Hepatocyte (in vitro differentiated cells): Measurements from ENCODE around the gene DCAF10. TPM values are rescaled to one million over a fixed set of nuclear protein-coding genes. Genes with fewer than 3 reads are reported as not detected.
"Not testable (repeated sequence)": the region's sequence is repeated elsewhere in the genome, so short reads cannot be mapped to it uniquely, and the experiment has no call there.

Experiments
- DNase-seq: peaks from one replicate; pipeline ENCODE4 v3.0.0-alpha.2; 2016; ENCODE audit warnings: low spot score
- H2AFZ ChIP-seq: fragments of 200-600 bp; sonication (generic); 2 replicates; pipeline ENCODE4 v1.6.0; 2016; ENCODE audit warnings: antibody characterized with exemption, mild to moderate bottlenecking
- H3K27ac ChIP-seq: fragments of 200-600 bp; sonication (generic); 2 replicates; pipeline ENCODE4 v1.5.1; 2016; ENCODE audit warnings: mild to moderate bottlenecking
- H3K27me3 ChIP-seq: fragments of 200-600 bp; sonication (generic); 2 replicates; pipeline ENCODE4 v1.6.1; 2016
- H3K36me3 ChIP-seq: fragments of 200-600 bp; sonication (generic); replicated peaks from 2 replicates; pipeline ENCODE4 v1.5.1; 2016; ENCODE audit warnings: low read depth; ENCODE audit not compliant: insufficient read depth
- H3K4me1 ChIP-seq: fragments of 200-600 bp; sonication (generic); 2 replicates; pipeline ENCODE4 v1.5.1; 2016; ENCODE audit warnings: mild to moderate bottlenecking, moderate library complexity; ENCODE audit not compliant: insufficient read depth
- H3K4me2 ChIP-seq: fragments of 200-600 bp; sonication (generic); 2 replicates; pipeline ENCODE4 v1.6.0; 2016
- H3K4me3 ChIP-seq: fragments of 200-600 bp; sonication (generic); 2 replicates; pipeline ENCODE4 v1.5.1; 2016; ENCODE audit warnings: mild to moderate bottlenecking
- H3K79me2 ChIP-seq: fragments of 200-600 bp; sonication (generic); 2 replicates; pipeline ENCODE4 v1.6.0; 2017; ENCODE audit warnings: mild to moderate bottlenecking
- H3K9me2 ChIP-seq: fragments of 200-600 bp; sonication (generic); replicated peaks from 2 replicates; pipeline ENCODE4 v1.6.0; 2017; ENCODE audit warnings: mild to moderate bottlenecking; ENCODE audit not compliant: insufficient read depth
- H3K9me3 ChIP-seq: fragments of 200-600 bp; sonication (generic); 2 replicates; pipeline ENCODE4 v1.5.1; 2016; ENCODE audit warnings: low read depth, mild to moderate bottlenecking
- H4K20me1 ChIP-seq: fragments of 200-600 bp; sonication (generic); 2 replicates; pipeline ENCODE4 v1.6.0; 2016; ENCODE audit warnings: mild to moderate bottlenecking; ENCODE audit not compliant: insufficient read depth, poor library complexity, severe bottlenecking
- EZH2 ChIP-seq: fragments of 200-600 bp; sonication (generic); IDR thresholded peaks from 2 replicates; pipeline ENCODE4 v1.6.1; 2016; ENCODE audit warnings: antibody characterized with exemption, mild to moderate bottlenecking, borderline replicate concordance
- EZH2phosphoT487 ChIP-seq: fragments of 200-600 bp; sonication (generic); IDR thresholded peaks from one replicate; pipeline ENCODE4 v1.6.1; 2018; ENCODE audit warnings: antibody characterized with exemption, mild to moderate bottlenecking, low read depth, moderate library complexity; ENCODE audit not compliant: unreplicated experiment, severe bottlenecking
- whole genome bisulfite sequencing: methylation state at CpG from one replicate; pipeline ENCODE4 v1.1.6; 2016; ENCODE audit warnings: low lambda C conversion rate; ENCODE audit errors: missing lambda C conversion rate; 5-methylcytosine and 5-hydroxymethylcytosine counted together
- polyA plus RNA-seq: library from polyadenylated mRNA; unstranded; fragments of >200 nt; fragmentation: Nextera tagmentation; extraction: Ambion mirVana; gene quantifications from 2 replicates; pipeline ENCODE4 v1.2.1, GENCODE V29; 2016
- total RNA-seq: library from RNA; depleted of rRNA; stranded (reverse); fragments of >200 nt; gene quantifications from 2 replicates; pipeline ENCODE4 v1.2.3, GENCODE V29; 2014
- TF ChIP-seq, protein P1 (sequence below): fragments of 200-600 bp; sonication (generic); IDR thresholded peaks from 2 replicates; pipeline ENCODE4 v1.5.1; 2016; ENCODE audit warnings: antibody characterized with exemption, mild to moderate bottlenecking; ENCODE audit not compliant: poor library complexity

Gene DCAF10
- total and polyA plus RNA-seq, 2 experiments from 2014 or later = 23.9 to 29.2 TPM

DNA sequence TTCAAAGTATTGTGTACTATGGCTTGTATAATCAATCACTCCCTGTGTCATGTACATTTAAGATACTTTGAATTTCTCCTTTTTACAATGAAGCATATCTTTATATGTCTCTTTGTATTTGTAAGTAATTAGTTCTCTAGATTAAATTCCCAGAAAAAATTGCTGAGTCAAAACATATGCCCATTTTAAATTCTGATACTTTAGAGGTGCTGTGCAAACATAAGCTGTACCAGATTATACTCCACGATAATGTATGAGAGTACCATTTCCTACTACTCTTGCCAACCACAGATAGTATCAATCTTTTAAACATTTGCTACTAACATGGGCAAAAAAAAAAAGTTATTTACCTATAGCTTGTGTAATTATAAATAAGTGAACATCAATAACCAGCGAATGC is 18.3 kb downstream of the DCAF10 start:
- no peak overlapping the region for H3K4me2 ChIP-seq
- H3K4me1 ChIP-seq = no peaks in the 10 kb centered on the region
- H3K36me3 ChIP-seq = no peaks in the 10 kb centered on the region
- no peak overlapping the region for H3K4me3 ChIP-seq
- no peak for DNase-seq
- H3K9me3 ChIP-seq = no peaks in the 10 kb centered on the region
- no peaks in the 10 kb centered on the region for H3K9me2 ChIP-seq
- H3K27me3 ChIP-seq = no peaks in the 10 kb centered on the region
- TF ChIP-seq EZH2 (no peak), EZH2phosphoT487 (no peak)
- TF ChIP-seq, protein P1, sequence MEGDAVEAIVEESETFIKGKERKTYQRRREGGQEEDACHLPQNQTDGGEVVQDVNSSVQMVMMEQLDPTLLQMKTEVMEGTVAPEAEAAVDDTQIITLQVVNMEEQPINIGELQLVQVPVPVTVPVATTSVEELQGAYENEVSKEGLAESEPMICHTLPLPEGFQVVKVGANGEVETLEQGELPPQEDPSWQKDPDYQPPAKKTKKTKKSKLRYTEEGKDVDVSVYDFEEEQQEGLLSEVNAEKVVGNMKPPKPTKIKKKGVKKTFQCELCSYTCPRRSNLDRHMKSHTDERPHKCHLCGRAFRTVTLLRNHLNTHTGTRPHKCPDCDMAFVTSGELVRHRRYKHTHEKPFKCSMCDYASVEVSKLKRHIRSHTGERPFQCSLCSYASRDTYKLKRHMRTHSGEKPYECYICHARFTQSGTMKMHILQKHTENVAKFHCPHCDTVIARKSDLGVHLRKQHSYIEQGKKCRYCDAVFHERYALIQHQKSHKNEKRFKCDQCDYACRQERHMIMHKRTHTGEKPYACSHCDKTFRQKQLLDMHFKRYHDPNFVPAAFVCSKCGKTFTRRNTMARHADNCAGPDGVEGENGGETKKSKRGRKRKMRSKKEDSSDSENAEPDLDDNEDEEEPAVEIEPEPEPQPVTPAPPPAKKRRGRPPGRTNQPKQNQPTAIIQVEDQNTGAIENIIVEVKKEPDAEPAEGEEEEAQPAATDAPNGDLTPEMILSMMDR = no peak
- H4K20me1 ChIP-seq = peaks cover 2% of the 10 kb centered on the region
- 82% methylated on average over 2 of the region's 2 CpGs for WGBS
- H3K79me2 ChIP-seq = peaks cover 52% of the 10 kb centered on the region
- H2AFZ ChIP-seq = no peak overlapping the region
- no peak overlapping the region for H3K27ac ChIP-seq

DNA sequence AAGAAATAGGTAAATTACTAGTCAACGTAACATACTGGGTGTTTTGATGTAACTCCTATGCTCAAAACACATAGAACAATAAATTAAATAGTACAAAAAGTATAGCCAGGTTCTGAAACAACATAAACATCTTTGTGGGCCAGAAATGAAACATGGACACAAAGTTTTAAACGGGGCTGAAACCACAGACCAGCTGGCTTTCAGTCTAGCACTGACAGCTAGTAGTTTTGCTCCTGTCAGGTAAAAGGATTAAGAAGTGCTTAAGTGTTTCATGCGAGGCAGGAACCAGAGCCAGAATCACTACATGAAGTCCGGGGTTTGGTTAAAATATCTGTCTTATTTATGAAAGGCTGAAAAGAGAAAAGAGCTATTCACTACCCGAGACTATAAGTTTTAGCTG is 19.5 kb downstream of the DCAF10 start:
- Histone ChIP-seq H3K27me3 (no peaks in the 10 kb centered on the region), H3K79me2 (peaks cover 40% of the 10 kb centered on the region), H3K9me2 (no peaks in the 10 kb centered on the region), H4K20me1 (peaks cover 2% of the 10 kb centered on the region), H3K4me2 (no peak overlapping the region), H3K27ac (no peak overlapping the region), H2AFZ (no peak overlapping the region), H3K4me1 (no peaks in the 10 kb centered on the region), H3K36me3 (peaks cover 5% of the 10 kb centered on the region), H3K4me3 (no peak overlapping the region), H3K9me3 (no peaks in the 10 kb centered on the region)
- DNase-seq = no peak
- no peak for TF ChIP-seq EZH2phosphoT487
- TF ChIP-seq, protein P1 = no peak
- TF ChIP-seq EZH2 = no peak
- 94% methylated on average over 5 of the region's 5 CpGs for WGBS

DNA sequence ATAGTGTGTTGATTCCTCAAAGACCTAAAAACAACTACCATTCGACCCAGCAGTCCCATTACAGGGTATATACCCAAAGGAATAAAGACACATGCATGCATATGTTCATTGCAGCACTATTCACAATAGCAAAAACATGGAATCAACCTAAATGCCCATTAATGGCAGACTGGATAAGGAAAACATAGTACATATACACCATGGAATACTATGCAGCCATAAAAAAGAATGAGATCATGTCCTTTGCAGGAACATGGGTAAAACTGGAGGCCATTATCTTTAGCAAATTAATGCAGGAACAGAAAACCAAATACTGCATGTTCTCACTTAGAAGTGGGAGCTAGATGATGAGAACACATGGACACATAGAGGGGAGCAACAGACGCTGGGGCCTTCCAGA is 24.6 kb downstream of the DCAF10 start:
- H3K9me2 ChIP-seq, H2AFZ ChIP-seq, H3K36me3 ChIP-seq, H3K4me1 ChIP-seq, H3K4me3 ChIP-seq, H3K9me3 ChIP-seq, DNase-seq, H3K27me3 ChIP-seq, H3K27ac ChIP-seq, H3K4me2 ChIP-seq, H4K20me1 ChIP-seq: not testable (repeated sequence)
- H3K79me2 ChIP-seq = peaks cover 10% of the 10 kb centered on the region
- WGBS = 98% methylated on average over 2 of the region's 2 CpGs

DNA sequence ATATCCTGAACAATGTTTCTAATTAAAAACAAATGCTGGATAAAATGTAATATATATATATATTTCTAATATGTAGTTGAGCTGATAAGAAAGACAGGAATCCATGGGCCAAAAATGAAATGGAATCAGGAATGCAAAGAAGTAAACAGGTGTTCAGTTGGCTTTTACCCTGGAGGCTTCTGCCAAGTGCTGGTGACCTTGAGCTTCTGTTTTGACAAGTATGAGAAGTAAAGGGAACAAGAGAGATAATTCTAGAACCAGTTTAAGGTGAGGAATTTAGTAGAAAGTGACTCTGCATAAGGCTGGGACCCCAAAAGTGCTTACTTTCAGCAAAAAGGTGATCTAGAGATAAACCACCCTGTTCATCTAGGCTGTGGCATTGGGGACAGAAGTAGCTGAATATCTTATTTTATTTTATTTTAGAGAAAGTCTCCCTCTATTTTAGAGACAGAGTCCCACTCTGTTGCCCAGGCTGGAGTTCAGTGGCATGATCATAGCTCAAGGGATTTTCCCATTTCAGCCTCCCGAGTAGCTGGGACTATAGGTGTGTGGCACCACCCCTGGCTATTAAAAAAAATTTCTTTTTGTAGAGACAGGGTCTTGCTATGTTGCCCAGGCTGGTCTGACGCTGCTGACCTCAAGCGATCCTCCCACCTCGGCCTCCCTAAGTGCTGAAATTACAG is 27.0 kb downstream of the DCAF10 start:
- H3K4me3 ChIP-seq = no peak overlapping the region
- H3K79me2 ChIP-seq = peaks cover 6% of the 10 kb centered on the region
- 93% methylated on average over 4 of the region's 4 CpGs for WGBS
- no peak for DNase-seq
- no peaks in the 10 kb centered on the region for H3K27me3 ChIP-seq
- H4K20me1 ChIP-seq = no peaks in the 10 kb centered on the region
- no peak overlapping the region for H3K4me2 ChIP-seq
- no peak overlapping the region for H3K27ac ChIP-seq
- H3K4me1 ChIP-seq = no peaks in the 10 kb centered on the region
- no peak for TF ChIP-seq EZH2
- no peak for TF ChIP-seq EZH2phosphoT487
- TF ChIP-seq, protein P1 = no peak
- H2AFZ ChIP-seq = no peak overlapping the region
- no peaks in the 10 kb centered on the region for H3K9me3 ChIP-seq
- no peaks in the 10 kb centered on the region for H3K9me2 ChIP-seq
- H3K36me3 ChIP-seq = peaks cover 5% of the 10 kb centered on the region
